Nephron (organoid): ENCODE measurements around the gene LRBA.

ENCODE experiments used
- H3K27ac Mint-ChIP-seq, 3 experiments: 2 replicates each; pipeline ENCODE4 v1.8.0; 2020; ENCODE audit warnings: mixed read lengths in 3 of 3, mild to moderate bottlenecking in 2 of 3, moderate library complexity in 1 of 3
- H3K27me3 Mint-ChIP-seq: 2 replicates; pipeline ENCODE4 v1.8.0; 2021; ENCODE audit warnings: low read depth, mild to moderate bottlenecking, moderate library complexity, mixed read lengths
- H3K36me3 Mint-ChIP-seq: 2 replicates; pipeline ENCODE4 v1.8.0; 2020; ENCODE audit warnings: low read depth, mixed read lengths
- H3K4me1 Mint-ChIP-seq: 2 replicates; pipeline ENCODE4 v1.8.0; 2020; ENCODE audit warnings: mixed read lengths
- H3K4me3 Mint-ChIP-seq, 3 experiments: 2 replicates each; pipeline ENCODE4 v1.8.0; 2020; ENCODE audit warnings: mild to moderate bottlenecking in 3 of 3, mixed read lengths in 3 of 3, moderate library complexity in 2 of 3
- H3K9me3 Mint-ChIP-seq: 2 replicates; pipeline ENCODE4 v1.8.0; 2020; ENCODE audit warnings: mixed read lengths
- TF ChIP-seq, protein P1 (sequence below), 3 experiments: fragments of 200-600 bp; sonication (generic); IDR thresholded peaks; one replicate each; pipeline ENCODE4 v1.5.0; 2021; ENCODE audit warnings: antibody characterized with exemption in 3 of 3; ENCODE audit not compliant: unreplicated experiment in 3 of 3

Gene LRBA

DNA sequence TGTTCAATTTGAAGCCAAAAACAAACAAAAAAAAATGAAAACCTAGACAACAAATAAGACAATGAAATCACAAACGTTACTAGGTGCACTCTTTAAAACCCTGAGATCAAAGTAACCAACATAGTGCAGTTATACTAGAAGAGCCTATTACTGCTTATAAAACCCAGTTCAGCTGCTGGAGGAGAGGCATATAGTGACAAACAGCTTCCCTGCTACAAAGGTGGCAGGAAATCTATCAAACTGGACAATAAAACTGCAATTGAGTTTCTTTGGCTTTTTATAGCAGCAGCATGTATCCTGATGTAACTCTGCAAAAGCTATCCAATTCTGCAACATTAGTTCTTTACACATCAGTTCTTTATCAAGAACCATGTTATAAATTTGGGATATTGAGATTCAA is 155.6 kb downstream of the LRBA start:
- TF ChIP-seq, protein P1, sequence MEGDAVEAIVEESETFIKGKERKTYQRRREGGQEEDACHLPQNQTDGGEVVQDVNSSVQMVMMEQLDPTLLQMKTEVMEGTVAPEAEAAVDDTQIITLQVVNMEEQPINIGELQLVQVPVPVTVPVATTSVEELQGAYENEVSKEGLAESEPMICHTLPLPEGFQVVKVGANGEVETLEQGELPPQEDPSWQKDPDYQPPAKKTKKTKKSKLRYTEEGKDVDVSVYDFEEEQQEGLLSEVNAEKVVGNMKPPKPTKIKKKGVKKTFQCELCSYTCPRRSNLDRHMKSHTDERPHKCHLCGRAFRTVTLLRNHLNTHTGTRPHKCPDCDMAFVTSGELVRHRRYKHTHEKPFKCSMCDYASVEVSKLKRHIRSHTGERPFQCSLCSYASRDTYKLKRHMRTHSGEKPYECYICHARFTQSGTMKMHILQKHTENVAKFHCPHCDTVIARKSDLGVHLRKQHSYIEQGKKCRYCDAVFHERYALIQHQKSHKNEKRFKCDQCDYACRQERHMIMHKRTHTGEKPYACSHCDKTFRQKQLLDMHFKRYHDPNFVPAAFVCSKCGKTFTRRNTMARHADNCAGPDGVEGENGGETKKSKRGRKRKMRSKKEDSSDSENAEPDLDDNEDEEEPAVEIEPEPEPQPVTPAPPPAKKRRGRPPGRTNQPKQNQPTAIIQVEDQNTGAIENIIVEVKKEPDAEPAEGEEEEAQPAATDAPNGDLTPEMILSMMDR (IDR thresholded peaks at IDR 0.05; ENCODE audit: unreplicated experiment in 3 of 3), result no peak
- Mint-ChIP-seq H3K36me3 (no peaks in the 10 kb centered on the region), H3K4me3 (no peak overlapping the region), H3K27ac (no peak overlapping the region), H3K4me1 (no peaks in the 10 kb centered on the region), H3K27me3 (no peaks in the 10 kb centered on the region), H3K9me3 (no peaks in the 10 kb centered on the region)

DNA sequence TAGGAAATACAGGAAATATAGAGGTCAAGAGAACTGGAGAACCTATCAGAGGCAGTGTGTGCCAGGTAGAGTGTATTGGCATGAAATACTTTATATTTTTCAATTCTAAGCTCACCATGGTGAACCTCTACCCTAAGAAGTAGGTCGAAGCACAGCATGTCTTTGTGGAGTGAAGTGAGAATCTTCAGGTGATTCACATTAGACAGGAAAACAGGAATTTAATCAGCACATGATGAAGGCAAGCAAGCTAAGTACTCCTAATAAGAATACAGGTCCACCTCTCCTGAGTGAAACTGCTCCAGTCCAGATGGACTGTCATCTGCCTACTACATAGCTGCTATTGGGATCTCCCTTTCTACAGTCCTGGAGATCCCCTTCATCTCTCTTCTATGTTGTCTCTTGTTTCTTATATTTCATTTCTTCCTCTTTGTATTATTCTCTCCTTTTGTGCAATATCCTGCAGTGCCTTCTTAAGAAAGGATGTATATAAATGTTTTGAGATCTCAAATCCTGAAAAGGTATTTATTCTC is 159.0 kb downstream of the LRBA start:
- no peaks in the 10 kb centered on the region for H3K9me3 Mint-ChIP-seq
- no peak overlapping the region for H3K27ac Mint-ChIP-seq
- no peaks in the 10 kb centered on the region for H3K4me1 Mint-ChIP-seq
- H3K36me3 Mint-ChIP-seq, result peaks cover 11% of the 10 kb centered on the region
- TF ChIP-seq, protein P1 (IDR thresholded peaks at IDR 0.05; ENCODE audit: unreplicated experiment in 3 of 3), result no peak
- no peak overlapping the region for H3K4me3 Mint-ChIP-seq
- H3K27me3 Mint-ChIP-seq, result no peaks in the 10 kb centered on the region

DNA sequence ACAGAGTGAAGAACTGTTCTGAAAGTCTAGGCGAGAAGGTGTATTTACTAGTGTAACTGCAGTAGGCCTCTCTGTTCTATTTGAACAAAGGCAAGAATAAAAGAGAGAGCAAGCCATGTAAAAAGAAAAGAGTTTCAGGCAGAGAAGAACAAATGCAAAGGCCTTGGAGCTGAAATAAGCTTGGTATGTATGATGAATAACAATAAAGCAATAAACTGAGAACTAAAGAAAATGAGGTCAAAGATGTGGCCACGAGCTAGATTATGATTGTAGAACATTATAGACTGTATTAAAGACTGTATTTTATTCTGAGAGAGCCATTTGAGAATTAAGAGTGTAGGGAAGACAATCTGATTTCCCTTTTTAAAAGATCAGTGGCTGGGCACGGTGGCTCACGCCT is 160.5 kb downstream of the LRBA start:
- H3K36me3 Mint-ChIP-seq, result peaks cover 18% of the 10 kb centered on the region
- TF ChIP-seq, protein P1 (IDR thresholded peaks at IDR 0.05; ENCODE audit: unreplicated experiment in 3 of 3), result no peak
- no peaks in the 10 kb centered on the region for H3K4me1 Mint-ChIP-seq
- no peak overlapping the region for H3K4me3 Mint-ChIP-seq
- H3K9me3 Mint-ChIP-seq, result no peaks in the 10 kb centered on the region
- no peaks in the 10 kb centered on the region for H3K27me3 Mint-ChIP-seq
- H3K27ac Mint-ChIP-seq, result no peak overlapping the region

DNA sequence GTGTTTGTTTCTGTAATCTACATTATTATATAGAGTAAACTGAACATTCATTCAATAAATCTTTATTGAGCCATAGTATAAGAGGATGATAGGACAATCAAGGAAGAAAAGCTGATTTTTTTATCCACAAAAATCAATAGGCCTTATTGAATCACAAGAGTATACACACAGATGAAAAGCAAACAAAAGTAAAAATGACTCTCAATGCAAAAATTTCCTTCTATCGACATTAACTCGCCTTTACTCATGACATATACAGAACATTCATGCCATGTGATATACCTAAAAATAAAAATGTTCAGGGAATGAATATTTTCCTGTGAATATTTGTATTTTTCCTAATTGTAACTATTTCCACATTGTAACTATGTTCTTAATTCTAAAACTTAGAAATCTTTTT is 161.2 kb downstream of the LRBA start:
- H3K36me3 Mint-ChIP-seq, result peaks cover 23% of the 10 kb centered on the region
- no peak overlapping the region for H3K27ac Mint-ChIP-seq
- H3K9me3 Mint-ChIP-seq, result no peaks in the 10 kb centered on the region
- H3K4me3 Mint-ChIP-seq, result no peak overlapping the region
- H3K27me3 Mint-ChIP-seq, result no peaks in the 10 kb centered on the region
- no peaks in the 10 kb centered on the region for H3K4me1 Mint-ChIP-seq
- TF ChIP-seq, protein P1 (IDR thresholded peaks at IDR 0.05; ENCODE audit: unreplicated experiment in 3 of 3), result no peak

DNA sequence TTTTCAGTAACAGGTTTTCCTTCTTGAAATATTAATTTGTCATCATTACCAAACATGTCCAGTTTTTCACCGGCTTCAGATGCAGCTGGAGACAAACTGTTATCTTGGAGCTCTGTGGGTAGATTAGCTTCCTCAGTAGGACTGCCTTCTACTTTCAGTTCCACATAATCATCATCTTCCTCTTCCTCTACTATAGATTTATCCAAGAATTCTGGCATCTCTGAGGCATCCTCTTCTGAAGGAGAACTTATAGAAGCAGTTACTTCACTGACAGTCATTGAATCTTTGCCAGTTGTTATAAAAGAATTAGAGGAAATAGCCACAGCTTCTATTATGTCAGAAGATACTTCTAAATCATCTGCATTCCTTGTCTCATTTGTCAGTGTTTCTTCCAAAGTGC is 162.9 kb downstream of the LRBA start:
- Mint-ChIP-seq H3K4me3 (no peak overlapping the region), H3K4me1 (no peaks in the 10 kb centered on the region), H3K27me3 (no peaks in the 10 kb centered on the region), H3K27ac (no peak overlapping the region), H3K36me3 (peaks cover 35% of the 10 kb centered on the region), H3K9me3 (no peaks in the 10 kb centered on the region)
- TF ChIP-seq, protein P1 (IDR thresholded peaks at IDR 0.05; ENCODE audit: unreplicated experiment in 3 of 3), result no peak

DNA sequence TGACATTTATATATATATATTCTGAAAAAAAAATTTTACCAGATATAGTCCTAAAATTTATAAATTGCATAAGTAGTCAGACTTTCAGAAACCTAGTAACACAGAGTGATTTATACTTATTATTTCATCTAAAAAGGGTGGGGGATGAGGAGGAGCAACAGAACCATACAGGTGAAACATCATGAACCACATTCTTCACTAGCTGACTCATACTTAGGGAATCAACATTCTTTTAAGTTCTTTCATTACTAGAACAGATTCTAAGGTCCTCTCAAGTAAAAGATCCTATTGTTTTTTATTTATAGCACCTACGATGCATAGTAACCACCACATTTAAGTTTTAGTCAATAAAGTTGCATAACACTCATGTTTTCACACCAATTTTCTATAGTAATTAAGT is 166.1 kb downstream of the LRBA start:
- Mint-ChIP-seq H3K36me3 (peaks cover 49% of the 10 kb centered on the region), H3K27ac (no peak overlapping the region), H3K9me3 (no peaks in the 10 kb centered on the region), H3K4me3 (no peak overlapping the region), H3K4me1 (no peaks in the 10 kb centered on the region), H3K27me3 (no peaks in the 10 kb centered on the region)
- TF ChIP-seq, protein P1 (IDR thresholded peaks at IDR 0.05; ENCODE audit: unreplicated experiment in 3 of 3), result no peak
